GM23248 (cell line): ENCODE measurements around the gene IL6.
"Not testable (repeated sequence)": the region's sequence is repeated elsewhere in the genome, so short reads cannot be mapped to it uniquely, and the experiment has no call there.

Experiments used
- EZH2 ChIP-seq: fragments of 200-600 bp; sonication (generic); IDR thresholded peaks from 2 replicates; pipeline ENCODE4 v1.6.1; 2018; ENCODE audit warnings: antibody characterized with exemption, mild to moderate bottlenecking; ENCODE audit not compliant: insufficient read depth, poor library complexity, severe bottlenecking
- EZH2phosphoT487 ChIP-seq: fragments of 200-600 bp; sonication (generic); IDR thresholded peaks from 2 replicates; pipeline ENCODE4 v1.6.1; 2018; ENCODE audit warnings: antibody characterized with exemption, moderate library complexity, mild to moderate bottlenecking, low read depth; ENCODE audit not compliant: insufficient read depth

- not testable (repeated sequence) for TF ChIP-seq EZH2, EZH2phosphoT487
Measured at GRCh38 chr7:22688934-22689333, 38.1 kb upstream of the IL6 start.
